GM23338 (cell line): ENCODE results near the gene NRP1. TPM values are rescaled to one million over a fixed set of nuclear protein-coding genes. Genes with fewer than 3 reads are reported as not detected.

Experiments used
- ATAC-seq: fragments of 200-7000 bp; cut with Tn5 transposase; 3 replicates; pipeline ENCODE4 v1.9.1; 2020
- DNase-seq: peaks from one replicate; pipeline ENCODE4 v3.0.0-alpha.2; 2015; ENCODE audit warnings: low spot score
- H2AFZ ChIP-seq: fragments of 200-600 bp; sonication (generic); 2 replicates; pipeline ENCODE4 v1.8.0; 2016; ENCODE audit warnings: antibody characterized with exemption, mild to moderate bottlenecking, moderate library complexity
- H3F3A ChIP-seq: fragments of 200-600 bp; sonication (generic); replicated peaks from 2 replicates; pipeline ENCODE4 v1.8.0; 2017; ENCODE audit warnings: antibody characterized with exemption, mixed run types, low read depth
- H3K27ac ChIP-seq: fragments of 200-600 bp; sonication (generic); 2 replicates; pipeline ENCODE4 v1.6.1; 2016; ENCODE audit warnings: low read depth
- H3K27me3 ChIP-seq: fragments of 200-600 bp; sonication (generic); 2 replicates; pipeline ENCODE4 v1.8.0; 2016; ENCODE audit warnings: mild to moderate bottlenecking, mixed run types, moderate library complexity; ENCODE audit not compliant: insufficient read depth
- H3K36me3 ChIP-seq: fragments of 200-600 bp; sonication (generic); 2 replicates; pipeline ENCODE4 v1.8.0; 2016; ENCODE audit warnings: mild to moderate bottlenecking; ENCODE audit not compliant: insufficient read depth
- H3K4me1 ChIP-seq: fragments of 200-600 bp; sonication (generic); 2 replicates; pipeline ENCODE4 v1.8.0; 2016; ENCODE audit warnings: mild to moderate bottlenecking, moderate library complexity; ENCODE audit not compliant: insufficient read depth
- H3K4me2 ChIP-seq: fragments of 200-600 bp; sonication (generic); 2 replicates; pipeline ENCODE4 v1.7.1; 2017; ENCODE audit warnings: mixed run types
- H3K4me3 ChIP-seq: fragments of 200-600 bp; sonication (generic); 2 replicates; pipeline ENCODE4 v1.6.1; 2016; ENCODE audit warnings: mixed run types
- H3K79me2 ChIP-seq: fragments of 200-600 bp; sonication (generic); replicated peaks from 2 replicates; pipeline ENCODE4 v1.8.0; 2017; ENCODE audit warnings: mild to moderate bottlenecking; ENCODE audit not compliant: insufficient read depth
- H3K9me2 ChIP-seq: fragments of 200-600 bp; sonication (generic); 2 replicates; pipeline ENCODE4 v1.8.0; 2017; ENCODE audit not compliant: insufficient read depth
- H4K20me1 ChIP-seq: fragments of 200-600 bp; sonication (generic); replicated peaks from 2 replicates; pipeline ENCODE4 v1.8.0; 2017; ENCODE audit warnings: mild to moderate bottlenecking; ENCODE audit not compliant: insufficient read depth
- H3K27ac Mint-ChIP-seq: 2 replicates; pipeline ENCODE4 v1.8.0; 2020; ENCODE audit warnings: inconsistent platforms, mild to moderate bottlenecking, moderate library complexity, mixed read lengths
- H3K27me3 Mint-ChIP-seq: 3 replicates; pipeline ENCODE4 v1.8.0; 2022; ENCODE audit warnings: low read depth, mild to moderate bottlenecking, moderate library complexity, mixed read lengths, inconsistent platforms; ENCODE audit not compliant: insufficient read depth, poor library complexity
- H3K36me3 Mint-ChIP-seq: 3 replicates; pipeline ENCODE4 v1.8.0; 2021; ENCODE audit warnings: low read depth, mild to moderate bottlenecking, inconsistent platforms, moderate library complexity, mixed read lengths
- H3K4me1 Mint-ChIP-seq: 3 replicates; pipeline ENCODE4 v1.8.0; 2020; ENCODE audit warnings: mild to moderate bottlenecking, inconsistent platforms, mixed read lengths
- H3K4me3 Mint-ChIP-seq: 3 replicates; pipeline ENCODE4 v1.8.0; 2021; ENCODE audit warnings: moderate library complexity, mild to moderate bottlenecking, inconsistent platforms, mixed read lengths
- H3K9me3 Mint-ChIP-seq: 3 replicates; pipeline ENCODE4 v1.8.0; 2020; ENCODE audit warnings: moderate library complexity, mild to moderate bottlenecking, inconsistent platforms, mixed read lengths
- CREB1 ChIP-seq: fragments of 250-450 bp; sonication (Bioruptor Pico); IDR thresholded peaks from 2 replicates; pipeline ENCODE4 v1.5.0; 2020; ENCODE audit warnings: low read depth, mild to moderate bottlenecking, moderate library complexity
- CTCF ChIP-seq, 2 experiments: fragments of 200-600 bp in 1 of 2; sonication (generic) in 1 of 2; conservative IDR thresholded peaks; 2 replicates each; pipeline versions ENCODE4 v1.5.1 to v1.6.1; 2016 to 2017; ENCODE audit warnings: antibody characterized with exemption in 2 of 2, low read depth in 2 of 2, mild to moderate bottlenecking in 2 of 2, moderate library complexity in 1 of 2
- ETS1 ChIP-seq: IDR thresholded peaks from 2 replicates; pipeline ENCODE4 v1.6.1; 2016; ENCODE audit warnings: antibody characterized with exemption
- EZH2phosphoT487 ChIP-seq: fragments of 200-600 bp; sonication (generic); IDR thresholded peaks from one replicate; pipeline ENCODE4 v1.8.1; 2018; ENCODE audit warnings: antibody characterized with exemption; ENCODE audit not compliant: unreplicated experiment
- JUNB ChIP-seq: IDR thresholded peaks from one replicate; pipeline ENCODE4 v1.6.1; 2016; ENCODE audit warnings: antibody characterized with exemption; ENCODE audit not compliant: unreplicated experiment
- NANOG ChIP-seq: IDR thresholded peaks from 2 replicates; pipeline ENCODE4 v1.6.1; 2016; ENCODE audit warnings: antibody characterized with exemption, borderline replicate concordance
- REST ChIP-seq: IDR thresholded peaks from one replicate; pipeline ENCODE4 v1.6.1; 2018; ENCODE audit warnings: antibody characterized with exemption; ENCODE audit not compliant: unreplicated experiment
- STAT1 ChIP-seq: IDR thresholded peaks from one replicate; pipeline ENCODE4 v1.6.1; 2016; ENCODE audit warnings: antibody characterized with exemption; ENCODE audit not compliant: unreplicated experiment
- ZNF114 ChIP-seq: fragments of 250-450 bp; sonication (Bioruptor Pico); IDR thresholded peaks from 2 replicates; pipeline ENCODE4 v1.5.0; 2020; ENCODE audit warnings: mild to moderate bottlenecking, moderate library complexity
- polyA plus RNA-seq: library from polyadenylated mRNA; unstranded; fragments of >200 nt; fragmentation: Nextera tagmentation; extraction: Ambion mirVana; gene quantifications from 2 replicates; pipeline ENCODE4 v1.2.1, GENCODE V29; 2016
- total RNA-seq: library from RNA; depleted of rRNA; stranded (reverse); fragments of >200 nt; shearing (Covaris generic); gene quantifications from 2 replicates; pipeline ENCODE4 v1.2.3, GENCODE V29; 2014

NRP1 gene
- total and polyA plus RNA-seq, 2 experiments from 2014 or later = 2.9 to 3.5 TPM

DNA sequence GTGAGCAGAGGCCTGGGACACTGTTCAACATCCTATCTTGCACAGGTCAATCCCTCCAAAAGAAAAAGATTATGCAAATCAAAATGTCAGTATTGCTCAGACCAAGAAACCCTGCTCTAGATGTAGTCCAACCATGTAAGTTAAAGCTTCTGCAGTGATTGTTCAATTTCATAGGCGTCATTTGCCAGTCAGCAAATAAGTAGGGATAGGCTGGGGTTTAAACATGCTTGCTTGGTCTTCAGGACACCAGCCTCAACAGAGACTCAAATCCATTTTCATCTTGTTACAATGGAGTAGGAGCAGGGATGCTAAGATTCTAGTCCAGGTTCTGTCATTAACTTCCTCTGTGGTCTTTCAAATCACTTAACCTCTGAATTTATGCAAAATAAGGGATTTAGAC lies 89.1 kb downstream of the NRP1 start:
- H3K4me1 ChIP-seq = no peaks in the 10 kb centered on the region
- DNase-seq (no peak), ATAC-seq (no peak)
- H3K27me3 Mint-ChIP-seq = no peaks in the 10 kb centered on the region
- no peak overlapping the region for H3K27ac Mint-ChIP-seq
- H3K4me2 ChIP-seq = no peak overlapping the region
- TF ChIP-seq CTCF (conservative IDR thresholded peaks at IDR 0.05; ENCODE audit: low read depth in 2 of 2) (no peak), ETS1 (no peak), CREB1 (CRISPR knock-in tag) (no peak), REST (no peak), JUNB (no peak), NANOG (no peak), EZH2phosphoT487 (no peak), STAT1 (no peak)
- H3K27ac ChIP-seq = no peak overlapping the region
- H3K4me1 Mint-ChIP-seq = no peaks in the 10 kb centered on the region
- no peak overlapping the region for H2AFZ ChIP-seq
- H3F3A ChIP-seq = no peaks in the 10 kb centered on the region
- H3K27me3 ChIP-seq = no peaks in the 10 kb centered on the region
- no peak overlapping the region for H3K4me3 Mint-ChIP-seq
- no peaks in the 10 kb centered on the region for H3K9me3 Mint-ChIP-seq
- no peaks in the 10 kb centered on the region for H3K36me3 Mint-ChIP-seq
- no peak overlapping the region for H3K4me3 ChIP-seq
- H3K79me2 ChIP-seq = no peaks in the 10 kb centered on the region
- H3K36me3 ChIP-seq = no peaks in the 10 kb centered on the region
- H4K20me1 ChIP-seq = no peaks in the 10 kb centered on the region
- H3K9me2 ChIP-seq = no peaks in the 10 kb centered on the region

- Mint-ChIP-seq H3K36me3 (no peaks in the 10 kb centered on the region), H3K4me3 (no peak overlapping the region), H3K27ac (no peak overlapping the region), H3K27me3 (no peaks in the 10 kb centered on the region), H3K4me1 (no peaks in the 10 kb centered on the region), H3K9me3 (no peaks in the 10 kb centered on the region)
- no peak overlapping the region for H3K27ac ChIP-seq
- no peaks in the 10 kb centered on the region for H3K79me2 ChIP-seq
- no peak overlapping the region for H2AFZ ChIP-seq
- no peaks in the 10 kb centered on the region for H3K9me2 ChIP-seq
- no peaks in the 10 kb centered on the region for H3K4me1 ChIP-seq
- H4K20me1 ChIP-seq = no peaks in the 10 kb centered on the region
- H3K36me3 ChIP-seq = no peaks in the 10 kb centered on the region
- no peak for ATAC-seq
- DNase-seq = no peak
- H3K4me3 ChIP-seq = no peak overlapping the region
- H3K27me3 ChIP-seq = no peaks in the 10 kb centered on the region
- no peak overlapping the region for H3K4me2 ChIP-seq
- no peaks in the 10 kb centered on the region for H3F3A ChIP-seq
- no peak for TF ChIP-seq CREB1 (CRISPR knock-in tag)
- TF ChIP-seq ZNF114 (CRISPR knock-in tag) = no peak
- no peak for TF ChIP-seq CTCF (conservative IDR thresholded peaks at IDR 0.05; ENCODE audit: low read depth in 2 of 2)
These were observed 90.0 kb downstream of the NRP1 start for GRCh38 chr10:33244354-33244967.
